Endothelial cell (in vitro differentiated cells): Measurements from ENCODE around the gene KATNB1. TPM values are rescaled to one million over a fixed set of nuclear protein-coding genes. Genes with fewer than 3 reads are reported as not detected.
"Not testable (repeated sequence)": the region's sequence is repeated elsewhere in the genome, so short reads cannot be mapped to it uniquely, and the experiment has no call there.

Experiments used
- DNase-seq: peaks from one replicate; pipeline ENCODE4 v3.0.0; 2021; ENCODE audit warnings: low spot score
- H3K27ac Mint-ChIP-seq: one replicate; pipeline ENCODE4 v1.8.0; 2021; ENCODE audit warnings: mixed read lengths, inconsistent platforms; ENCODE audit not compliant: unreplicated experiment
- H3K27me3 Mint-ChIP-seq: one replicate; pipeline ENCODE4 v1.8.0; 2021; ENCODE audit warnings: mild to moderate bottlenecking, moderate library complexity, mixed read lengths, inconsistent platforms; ENCODE audit not compliant: unreplicated experiment
- H3K36me3 Mint-ChIP-seq: one replicate; pipeline ENCODE4 v1.8.0; 2021; ENCODE audit warnings: mild to moderate bottlenecking, low read depth, mixed read lengths, inconsistent platforms; ENCODE audit not compliant: unreplicated experiment
- H3K4me1 Mint-ChIP-seq: one replicate; pipeline ENCODE4 v1.8.0; 2021; ENCODE audit warnings: mild to moderate bottlenecking, mixed read lengths, inconsistent platforms; ENCODE audit not compliant: unreplicated experiment
- H3K4me3 Mint-ChIP-seq: one replicate; pipeline ENCODE4 v1.8.0; 2021; ENCODE audit warnings: mild to moderate bottlenecking, mixed read lengths, inconsistent platforms; ENCODE audit not compliant: unreplicated experiment
- H3K9me3 Mint-ChIP-seq: one replicate; pipeline ENCODE4 v1.8.0; 2021; ENCODE audit warnings: mixed read lengths, inconsistent platforms; ENCODE audit not compliant: unreplicated experiment
- total RNA-seq: library from RNA; stranded (reverse); fragmentation: NEBNext Ultra II Directional; extraction: Animal tissue kit (Norgen Biotek cat#: 25700); gene quantifications from one replicate; pipeline ENCODE4 v1.2.1, GENCODE V29; 2021; ENCODE audit not compliant: unreplicated experiment
- TF ChIP-seq, protein P1 (sequence below): fragments of 200-600 bp; sonication (generic); IDR thresholded peaks from one replicate; pipeline ENCODE4 v1.5.0; 2021; ENCODE audit warnings: antibody characterized with exemption; ENCODE audit not compliant: unreplicated experiment

KATNB1 gene
- total RNA-seq, 1 donor from 2014 or later, result 29.2 TPM

- Mint-ChIP-seq H3K4me1 (no peaks in the 10 kb centered on the region), H3K27ac (no peak overlapping the region), H3K36me3 (no peaks in the 10 kb centered on the region), H3K27me3 (no peaks in the 10 kb centered on the region), H3K4me3 (no peak overlapping the region), H3K9me3 (no peaks in the 10 kb centered on the region)
- TF ChIP-seq, protein P1, sequence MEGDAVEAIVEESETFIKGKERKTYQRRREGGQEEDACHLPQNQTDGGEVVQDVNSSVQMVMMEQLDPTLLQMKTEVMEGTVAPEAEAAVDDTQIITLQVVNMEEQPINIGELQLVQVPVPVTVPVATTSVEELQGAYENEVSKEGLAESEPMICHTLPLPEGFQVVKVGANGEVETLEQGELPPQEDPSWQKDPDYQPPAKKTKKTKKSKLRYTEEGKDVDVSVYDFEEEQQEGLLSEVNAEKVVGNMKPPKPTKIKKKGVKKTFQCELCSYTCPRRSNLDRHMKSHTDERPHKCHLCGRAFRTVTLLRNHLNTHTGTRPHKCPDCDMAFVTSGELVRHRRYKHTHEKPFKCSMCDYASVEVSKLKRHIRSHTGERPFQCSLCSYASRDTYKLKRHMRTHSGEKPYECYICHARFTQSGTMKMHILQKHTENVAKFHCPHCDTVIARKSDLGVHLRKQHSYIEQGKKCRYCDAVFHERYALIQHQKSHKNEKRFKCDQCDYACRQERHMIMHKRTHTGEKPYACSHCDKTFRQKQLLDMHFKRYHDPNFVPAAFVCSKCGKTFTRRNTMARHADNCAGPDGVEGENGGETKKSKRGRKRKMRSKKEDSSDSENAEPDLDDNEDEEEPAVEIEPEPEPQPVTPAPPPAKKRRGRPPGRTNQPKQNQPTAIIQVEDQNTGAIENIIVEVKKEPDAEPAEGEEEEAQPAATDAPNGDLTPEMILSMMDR, result peak; percentile 64
- DNase-seq, result peak; percentile 82
Measured at GRCh38 chr16:57775661-57776469, 40.3 kb downstream of the KATNB1 start.

- H3K27me3 Mint-ChIP-seq, result peaks cover 3% of the 10 kb centered on the region
- H3K36me3 Mint-ChIP-seq, result peaks cover 5% of the 10 kb centered on the region
- H3K4me3 Mint-ChIP-seq, result no peak overlapping the region
- TF ChIP-seq, protein P1, result no peak
- DNase-seq, result no peak
- no peaks in the 10 kb centered on the region for H3K4me1 Mint-ChIP-seq
- no peak overlapping the region for H3K27ac Mint-ChIP-seq
- no peaks in the 10 kb centered on the region for H3K9me3 Mint-ChIP-seq
Measured at GRCh38 chr16:57778658-57779057, 43.1 kb downstream of the KATNB1 start.

DNA sequence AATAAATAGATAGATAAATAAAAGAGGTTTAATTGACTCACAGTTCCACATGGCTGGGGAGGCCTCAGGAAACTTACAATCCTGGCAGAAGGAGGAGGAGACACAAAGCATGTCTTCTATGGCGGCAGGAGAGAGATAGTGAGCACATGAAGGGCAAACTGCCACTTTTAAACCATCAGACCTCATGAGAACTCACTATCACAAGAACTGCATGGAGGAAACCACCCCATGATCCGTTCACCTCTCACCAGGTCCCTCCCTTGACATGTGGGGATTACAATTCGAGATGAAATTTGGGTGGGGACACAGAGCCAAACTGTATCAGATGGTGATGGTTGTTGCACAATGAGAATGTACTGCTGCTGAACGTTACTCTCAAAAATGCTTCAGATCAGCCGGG lies 44.3 kb downstream of the KATNB1 start:
- not testable (repeated sequence) for H3K4me3 Mint-ChIP-seq, H3K9me3 Mint-ChIP-seq, DNase-seq, H3K4me1 Mint-ChIP-seq, H3K27me3 Mint-ChIP-seq, H3K27ac Mint-ChIP-seq
- peaks cover 11% of the 10 kb centered on the region for H3K36me3 Mint-ChIP-seq

- Mint-ChIP-seq H3K27me3 (peaks cover 3% of the 10 kb centered on the region), H3K36me3 (peaks cover 11% of the 10 kb centered on the region), H3K4me1 (no peaks in the 10 kb centered on the region), H3K4me3 (no peak overlapping the region), H3K9me3 (no peaks in the 10 kb centered on the region), H3K27ac (no peak overlapping the region)
- TF ChIP-seq, protein P1, result no peak
- DNase-seq, result no peak
Measured at GRCh38 chr16:57781349-57781740, 45.8 kb downstream of the KATNB1 start.

DNA sequence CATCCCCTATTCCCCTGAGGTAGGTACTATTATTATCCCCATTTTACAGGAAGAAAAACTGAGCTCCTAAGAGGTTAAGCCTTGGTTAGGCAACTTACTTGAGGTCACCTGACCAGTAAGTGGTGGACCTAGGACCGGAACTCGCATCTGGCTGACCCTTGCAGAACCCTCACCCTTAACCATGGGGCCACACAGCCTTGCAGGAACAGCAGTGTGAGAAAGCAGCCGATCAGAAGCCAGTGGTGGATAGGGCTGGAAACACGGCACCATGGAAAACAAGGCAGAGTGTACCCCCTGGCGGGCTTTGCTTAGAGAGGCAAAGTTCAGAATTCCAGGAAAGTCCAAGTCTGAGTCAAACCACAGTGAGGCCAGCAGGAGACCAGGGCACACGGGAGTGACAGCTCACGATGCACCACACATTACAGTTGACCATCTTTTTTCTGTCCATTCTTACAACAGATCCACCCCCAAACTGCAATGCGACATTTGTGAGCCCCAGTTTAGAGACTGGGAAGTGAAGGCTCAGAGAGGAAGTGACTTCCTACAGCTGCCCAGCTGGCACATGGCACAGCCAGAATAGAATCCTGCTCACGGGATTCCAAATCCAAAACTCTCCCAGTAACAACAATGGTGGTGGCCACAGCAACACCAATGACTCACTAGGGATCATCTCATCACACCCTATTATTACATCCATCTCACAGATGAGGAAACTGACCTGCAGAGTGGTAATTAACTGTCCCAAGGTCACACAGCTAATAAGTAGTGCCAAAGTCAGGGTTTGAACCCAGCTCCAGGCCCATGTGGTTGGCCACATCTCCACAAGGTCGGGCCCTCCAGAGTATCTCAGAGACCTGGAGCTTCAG lies 46.4 kb downstream of the KATNB1 start:
- TF ChIP-seq, protein P1, result no peak

GRCh38 chr16:57782607-57783055 lies 47.1 kb downstream of the KATNB1 start:
- H3K9me3 Mint-ChIP-seq, H3K27ac Mint-ChIP-seq, H3K4me3 Mint-ChIP-seq, H3K4me1 Mint-ChIP-seq, DNase-seq, H3K27me3 Mint-ChIP-seq: not testable (repeated sequence)
- H3K36me3 Mint-ChIP-seq, result peaks cover 11% of the 10 kb centered on the region

More for the DNA sequence above, 46.4 kb downstream of the KATNB1 start:
- no peak for DNase-seq
- Mint-ChIP-seq H3K27ac (no peak overlapping the region), H3K4me3 (no peak overlapping the region), H3K36me3 (peaks cover 11% of the 10 kb centered on the region), H3K9me3 (no peaks in the 10 kb centered on the region), H3K27me3 (peaks cover 3% of the 10 kb centered on the region), H3K4me1 (no peaks in the 10 kb centered on the region)
